ENCODE results near the gene FUCA1. TPM values are rescaled to one million over a fixed set of nuclear protein-coding genes. Genes with fewer than 3 reads are reported as not detected.
"Not testable (repeated sequence)": the region's sequence is repeated elsewhere in the genome, so short reads cannot be mapped to it uniquely, and the experiment has no call there.

The FUCA1 gene
- total RNA-seq, 1 donor from 2014 or later = 18.1 TPM

DNA sequence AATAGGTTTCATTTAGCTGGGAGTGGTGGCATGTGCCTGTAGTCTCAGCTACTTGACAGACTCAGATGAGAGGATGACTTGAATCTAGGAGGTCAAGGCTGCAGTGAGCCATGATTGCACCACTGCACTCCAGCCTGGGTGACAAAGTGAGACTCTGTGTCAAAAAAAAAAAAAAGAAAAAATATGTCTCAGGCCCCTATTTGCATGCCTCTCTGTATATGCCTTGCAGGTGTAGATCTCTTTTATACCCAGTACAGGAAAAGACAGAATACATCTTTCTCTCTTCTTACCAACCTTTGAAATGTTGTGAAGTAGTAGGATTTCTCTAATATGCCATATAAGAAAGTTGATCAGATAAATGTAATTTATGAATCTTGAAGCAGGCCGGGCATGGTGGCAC, 38.6 kb upstream of the FUCA1 start:
- DNase-seq (ENCODE audit: low spot score, unreplicated experiment) = no peak
- TF ChIP-seq, protein P1, sequence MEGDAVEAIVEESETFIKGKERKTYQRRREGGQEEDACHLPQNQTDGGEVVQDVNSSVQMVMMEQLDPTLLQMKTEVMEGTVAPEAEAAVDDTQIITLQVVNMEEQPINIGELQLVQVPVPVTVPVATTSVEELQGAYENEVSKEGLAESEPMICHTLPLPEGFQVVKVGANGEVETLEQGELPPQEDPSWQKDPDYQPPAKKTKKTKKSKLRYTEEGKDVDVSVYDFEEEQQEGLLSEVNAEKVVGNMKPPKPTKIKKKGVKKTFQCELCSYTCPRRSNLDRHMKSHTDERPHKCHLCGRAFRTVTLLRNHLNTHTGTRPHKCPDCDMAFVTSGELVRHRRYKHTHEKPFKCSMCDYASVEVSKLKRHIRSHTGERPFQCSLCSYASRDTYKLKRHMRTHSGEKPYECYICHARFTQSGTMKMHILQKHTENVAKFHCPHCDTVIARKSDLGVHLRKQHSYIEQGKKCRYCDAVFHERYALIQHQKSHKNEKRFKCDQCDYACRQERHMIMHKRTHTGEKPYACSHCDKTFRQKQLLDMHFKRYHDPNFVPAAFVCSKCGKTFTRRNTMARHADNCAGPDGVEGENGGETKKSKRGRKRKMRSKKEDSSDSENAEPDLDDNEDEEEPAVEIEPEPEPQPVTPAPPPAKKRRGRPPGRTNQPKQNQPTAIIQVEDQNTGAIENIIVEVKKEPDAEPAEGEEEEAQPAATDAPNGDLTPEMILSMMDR (IDR thresholded peaks at IDR 0.05; ENCODE audit: unreplicated experiment) = no peak
- H3K9me3 Mint-ChIP-seq (ENCODE audit: low read depth) = no peaks in the 10 kb centered on the region
- no peak overlapping the region for H3K27ac Mint-ChIP-seq
- no peaks in the 10 kb centered on the region for H3K4me1 Mint-ChIP-seq (ENCODE audit: low read depth)
- no peak overlapping the region for H3K4me3 Mint-ChIP-seq (ENCODE audit: low read depth)
- H3K27me3 Mint-ChIP-seq = peaks cover 44% of the 10 kb centered on the region
- no peaks in the 10 kb centered on the region for H3K36me3 Mint-ChIP-seq (ENCODE audit: insufficient read depth)

DNA sequence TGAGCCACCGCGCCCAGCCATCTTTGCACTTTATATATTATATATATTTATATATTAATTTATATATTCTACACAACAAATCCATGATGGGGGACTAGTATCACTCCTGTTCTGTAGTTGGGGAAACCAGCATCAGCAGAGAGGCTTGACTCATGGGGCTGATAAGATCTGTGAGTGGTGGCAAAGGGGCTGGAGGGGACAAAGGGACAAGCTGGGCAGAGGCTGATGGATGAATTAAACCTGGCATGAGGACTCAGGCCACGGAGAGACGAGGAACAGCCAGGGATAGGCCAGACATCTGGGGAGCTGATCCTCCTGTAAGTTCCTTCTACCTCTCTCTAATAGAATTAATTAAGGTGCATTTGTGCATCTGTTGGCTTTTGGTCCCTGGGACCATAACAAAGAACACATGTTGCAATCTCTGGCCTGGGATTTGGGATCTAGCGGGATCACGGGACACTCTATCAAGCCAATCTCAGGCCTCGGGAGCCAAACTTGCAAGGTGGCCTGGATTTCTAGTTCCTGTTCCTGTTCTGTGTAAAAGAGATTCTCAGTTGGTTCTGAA, 37.5 kb upstream of the FUCA1 start:
- Mint-ChIP-seq H3K27me3 (peaks cover 56% of the 10 kb centered on the region), H3K27ac (peak overlapping the region; percentile 41), H3K4me1 (ENCODE audit: low read depth) (no peaks in the 10 kb centered on the region), H3K4me3 (ENCODE audit: low read depth) (no peak overlapping the region), H3K9me3 (ENCODE audit: low read depth) (no peaks in the 10 kb centered on the region), H3K36me3 (ENCODE audit: insufficient read depth) (no peaks in the 10 kb centered on the region)
- TF ChIP-seq, protein P1 (IDR thresholded peaks at IDR 0.05; ENCODE audit: unreplicated experiment) = no peak
- DNase-seq (ENCODE audit: low spot score, unreplicated experiment) = no peak

DNA sequence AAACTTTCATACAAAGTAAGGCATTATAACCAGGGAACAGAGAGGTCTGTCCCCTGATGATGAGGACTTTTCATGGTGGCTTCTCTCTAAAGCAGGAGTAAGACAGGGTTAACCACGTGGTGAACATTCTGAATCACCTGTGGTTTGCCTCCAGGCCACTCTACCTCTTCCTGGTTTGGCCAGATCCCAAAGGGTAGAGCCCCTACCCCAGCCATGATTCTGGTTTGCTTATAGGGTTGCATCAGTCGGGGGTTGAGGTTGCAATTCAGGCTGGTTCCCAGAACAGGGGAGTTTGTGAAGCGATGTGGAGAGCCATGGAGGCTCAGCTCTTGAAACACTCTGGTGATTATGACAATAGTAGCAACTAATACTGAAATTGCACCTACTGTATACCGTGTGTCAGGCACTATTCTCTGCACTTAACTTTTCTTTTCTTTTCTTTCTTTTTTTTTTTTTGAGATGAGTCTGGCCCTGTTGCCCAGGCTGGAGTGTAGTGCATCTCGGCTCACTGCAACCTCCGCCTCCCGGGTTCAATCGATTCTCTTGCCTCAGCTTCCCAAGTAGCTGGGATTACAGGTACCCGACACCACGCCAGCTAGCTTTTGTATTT, 36.8 kb upstream of the FUCA1 start:
- Mint-ChIP-seq H3K27me3 (peaks cover 63% of the 10 kb centered on the region), H3K4me3 (ENCODE audit: low read depth) (no peak overlapping the region)
- TF ChIP-seq, protein P1 (IDR thresholded peaks at IDR 0.05; ENCODE audit: unreplicated experiment) = no peak

DNA sequence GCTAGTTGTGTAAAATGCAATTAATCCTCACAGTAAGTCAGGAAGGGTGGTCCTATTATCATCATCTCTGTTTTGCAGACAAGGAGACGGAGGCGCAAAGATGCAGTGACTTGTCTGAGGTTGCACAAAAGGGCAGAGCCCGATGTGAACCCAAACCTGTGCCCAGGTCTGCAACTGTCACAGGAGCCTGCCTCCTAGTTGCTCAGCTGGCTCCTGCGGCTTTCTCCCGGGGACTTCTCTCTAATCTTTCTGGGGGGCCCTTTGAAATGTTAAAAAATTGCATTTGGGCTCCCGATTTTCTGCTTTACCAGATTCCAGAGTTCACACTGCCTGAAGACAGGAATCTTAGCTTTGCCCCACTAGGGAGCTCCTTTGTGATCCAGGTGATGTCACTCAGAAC, 35.7 kb upstream of the FUCA1 start:
- no peaks in the 10 kb centered on the region for H3K36me3 Mint-ChIP-seq (ENCODE audit: insufficient read depth)
- peaks cover 68% of the 10 kb centered on the region for H3K27me3 Mint-ChIP-seq
- H3K27ac Mint-ChIP-seq = no peak overlapping the region
- H3K4me3 Mint-ChIP-seq (ENCODE audit: low read depth) = no peak overlapping the region
- no peak for DNase-seq (ENCODE audit: low spot score, unreplicated experiment)
- H3K9me3 Mint-ChIP-seq (ENCODE audit: low read depth) = no peaks in the 10 kb centered on the region
- TF ChIP-seq, protein P1 (IDR thresholded peaks at IDR 0.05; ENCODE audit: unreplicated experiment) = no peak
- H3K4me1 Mint-ChIP-seq (ENCODE audit: low read depth) = no peaks in the 10 kb centered on the region

More for the DNA sequence above, 36.8 kb upstream of the FUCA1 start:
- H3K4me1 Mint-ChIP-seq (ENCODE audit: low read depth) = no peaks in the 10 kb centered on the region
- no peak for DNase-seq (ENCODE audit: low spot score, unreplicated experiment)
- H3K36me3 Mint-ChIP-seq (ENCODE audit: insufficient read depth) = no peaks in the 10 kb centered on the region
- no peaks in the 10 kb centered on the region for H3K9me3 Mint-ChIP-seq (ENCODE audit: low read depth)
- no peak overlapping the region for H3K27ac Mint-ChIP-seq

DNA sequence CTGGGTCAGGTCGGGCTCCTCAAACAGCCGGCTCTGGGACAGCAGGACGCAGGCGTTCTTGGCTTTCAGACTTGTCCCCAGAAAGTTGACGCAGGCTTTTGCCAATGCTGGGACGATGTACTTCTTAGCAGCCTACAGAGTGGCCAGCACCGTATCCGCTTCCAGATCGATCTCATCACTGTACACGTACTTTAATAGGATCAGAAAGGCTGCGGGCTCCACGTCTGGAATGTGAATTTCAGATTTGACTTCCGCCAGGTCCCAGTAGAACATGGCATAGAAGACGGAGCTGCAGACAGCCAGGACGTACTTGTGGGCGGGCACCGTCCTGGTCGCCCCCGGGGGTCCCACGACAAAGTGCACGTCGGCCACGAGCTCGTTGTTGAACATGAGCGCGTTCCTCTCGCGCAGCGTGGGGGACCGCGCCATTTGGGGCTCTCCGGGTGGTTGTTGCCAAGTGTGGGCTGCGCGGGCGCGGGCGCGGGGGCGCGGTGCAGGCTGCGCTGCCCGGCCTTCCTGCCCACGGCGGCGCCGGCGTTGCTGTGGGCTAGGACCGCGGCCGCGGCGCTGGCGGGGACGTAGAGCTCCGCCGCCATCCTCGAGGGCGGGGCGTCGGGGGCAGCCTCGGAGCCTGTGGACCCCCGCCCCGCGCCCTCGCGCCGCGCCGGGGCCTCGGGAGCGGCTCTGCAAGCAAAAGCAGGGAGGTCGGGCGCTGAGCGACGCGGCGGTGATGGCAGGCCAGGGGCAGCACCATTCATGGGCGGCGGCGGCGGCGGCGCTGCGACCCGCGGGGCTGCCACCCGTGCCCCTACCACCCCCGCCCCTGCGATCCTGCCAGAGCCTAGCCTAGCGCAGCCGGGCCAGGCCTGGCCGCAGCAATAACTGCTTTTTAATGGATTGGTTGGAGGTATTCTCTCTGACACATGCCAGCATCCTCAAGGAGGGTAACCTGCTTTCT, 34.5 kb upstream of the FUCA1 start:
- no peak overlapping the region for H3K27ac Mint-ChIP-seq
- TF ChIP-seq, protein P1 (IDR thresholded peaks at IDR 0.05; ENCODE audit: unreplicated experiment) = no peak

DNA sequence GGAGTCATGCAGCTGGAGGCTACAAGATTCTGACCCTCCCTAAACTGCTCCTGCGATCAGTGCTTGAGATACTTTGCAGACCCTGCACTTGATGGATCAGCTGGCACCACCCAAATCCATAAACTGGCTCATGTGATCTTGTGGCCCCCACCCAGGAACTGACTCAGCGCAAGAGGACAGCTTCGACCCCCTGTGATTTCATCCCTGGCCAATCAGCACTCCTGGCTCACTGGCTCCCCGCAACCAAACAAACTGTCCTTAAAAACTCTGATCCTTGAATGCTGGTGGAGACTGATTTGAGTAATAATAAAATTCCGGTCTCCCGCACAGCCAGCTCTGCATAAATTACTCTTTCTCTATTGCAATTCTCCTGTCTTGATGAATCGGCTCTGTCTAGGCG, 31.9 kb upstream of the FUCA1 start:
- H3K9me3 Mint-ChIP-seq (ENCODE audit: low read depth); DNase-seq (ENCODE audit: low spot score, unreplicated experiment); H3K36me3 Mint-ChIP-seq (ENCODE audit: insufficient read depth); H3K4me1 Mint-ChIP-seq (ENCODE audit: low read depth); H3K27ac Mint-ChIP-seq; H3K4me3 Mint-ChIP-seq (ENCODE audit: low read depth): not testable (repeated sequence)
- H3K27me3 Mint-ChIP-seq = peaks cover 62% of the 10 kb centered on the region

More for the DNA sequence above, 34.5 kb upstream of the FUCA1 start:
- Mint-ChIP-seq H3K36me3 (ENCODE audit: insufficient read depth) (no peaks in the 10 kb centered on the region), H3K4me1 (ENCODE audit: low read depth) (no peaks in the 10 kb centered on the region), H3K4me3 (ENCODE audit: low read depth) (peak overlapping the region; percentile 41), H3K27me3 (peaks cover 68% of the 10 kb centered on the region), H3K9me3 (ENCODE audit: low read depth) (no peaks in the 10 kb centered on the region)
- no peak for DNase-seq (ENCODE audit: low spot score, unreplicated experiment)
